HG03108 (cell line): ENCODE results near the gene SLC6A6.

Experiments used
- ATAC-seq: cut with Tn5 transposase; IDR thresholded peaks from one replicate; pipeline ENCODE4 v1.9.1; 2021; ENCODE audit warnings: moderate library complexity; ENCODE audit not compliant: unreplicated experiment

Gene SLC6A6

GRCh38 chr3:14402304-14402811, at the start of gene SLC6A6:
Gene SLC6A6, plus strand, starts transcription at chr3:14402606. Its CDS starts 41,029 bp downstream, at chr3:14443635.
- peak; percentile 63 for ATAC-seq

GRCh38 chr3:14353502-14353901, 48.9 kb upstream of the SLC6A6 start:
- no peak for ATAC-seq

GRCh38 chr3:14357463-14357862, 44.9 kb upstream of the SLC6A6 start:
- no peak for ATAC-seq

GRCh38 chr3:14358426-14359211, 43.8 kb upstream of the SLC6A6 start:
- ATAC-seq, result no peak

DNA sequence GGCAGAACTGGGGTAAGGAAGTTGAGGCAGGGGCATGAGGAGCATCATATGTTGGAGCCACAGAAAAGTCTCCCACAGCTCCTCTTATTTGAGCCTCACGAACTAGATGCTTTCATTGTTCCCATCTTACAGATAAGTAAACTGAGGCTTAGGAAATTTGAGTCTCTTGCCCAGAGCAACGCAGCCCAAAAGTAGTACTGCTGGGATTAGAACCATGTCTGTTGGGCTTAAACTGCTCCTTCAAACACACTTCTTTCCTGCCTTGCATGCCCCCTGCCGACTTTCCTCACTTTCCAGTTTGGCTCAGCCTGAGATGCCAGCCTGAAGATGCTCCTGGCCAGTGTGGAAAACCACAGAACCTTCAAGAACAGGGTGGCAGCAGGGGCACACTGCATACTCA, 43.1 kb upstream of the SLC6A6 start:
- no peak for ATAC-seq

- no peak for ATAC-seq
Observed at GRCh38 chr3:14360123-14360881, 42.1 kb upstream of the SLC6A6 start.

DNA sequence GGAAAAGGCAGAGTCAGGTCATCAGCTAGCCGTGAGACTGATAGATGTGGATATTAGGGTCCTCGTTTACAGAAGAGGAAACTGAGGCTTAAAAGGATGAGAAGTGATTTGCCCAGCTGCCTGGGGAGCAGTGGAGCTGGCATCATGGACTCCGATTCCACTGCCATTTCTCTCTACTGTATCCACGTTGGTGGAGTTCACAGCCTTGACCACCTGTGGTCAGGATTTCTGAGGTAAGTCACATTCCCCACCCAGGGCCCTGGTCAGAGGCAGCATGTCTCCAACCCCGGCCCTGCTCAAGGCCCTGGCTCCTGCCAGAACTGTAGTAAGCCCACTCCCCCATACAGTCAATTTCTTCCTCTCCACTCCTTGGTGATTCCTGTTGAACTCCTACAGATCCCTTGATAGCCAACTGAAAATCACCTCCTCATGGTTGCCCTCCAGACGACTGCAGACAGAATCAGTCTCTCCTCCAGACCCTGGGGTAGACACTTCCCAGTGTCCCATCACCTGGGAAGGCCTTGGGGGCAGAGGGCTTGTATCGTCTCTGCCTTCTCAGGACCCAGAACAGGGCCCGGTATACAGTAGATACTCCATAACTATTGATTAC, 41.2 kb upstream of the SLC6A6 start:
- ATAC-seq, result no peak

DNA sequence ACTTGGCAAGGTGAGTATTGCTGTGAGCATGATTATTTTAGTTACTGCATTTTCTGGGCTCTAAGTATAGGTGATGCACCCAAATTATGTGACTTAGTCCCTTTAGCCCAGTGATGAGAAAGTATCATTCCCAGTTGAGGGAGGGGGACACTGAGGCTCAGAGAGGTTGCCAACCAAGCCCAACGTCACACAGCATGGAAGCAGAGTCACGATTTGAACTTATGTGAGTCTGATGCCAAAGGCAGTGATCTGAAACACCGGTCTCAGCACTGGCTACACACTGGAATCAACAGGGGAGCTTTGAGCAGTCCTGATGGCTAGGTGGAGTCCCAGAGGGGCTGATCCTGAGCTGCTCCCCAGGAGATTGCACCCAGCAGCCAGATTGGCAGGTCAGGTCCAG, 39.5 kb upstream of the SLC6A6 start:
- ATAC-seq, result no peak

- no peak for ATAC-seq
Observed at GRCh38 chr3:14363379-14363778, 39.0 kb upstream of the SLC6A6 start.

GRCh38 chr3:14363991-14364390, 38.4 kb upstream of the SLC6A6 start:
- no peak for ATAC-seq

GRCh38 chr3:14364580-14365292, 37.7 kb upstream of the SLC6A6 start:
- no peak for ATAC-seq

- ATAC-seq, result no peak
Observed at GRCh38 chr3:14366248-14366647, 36.2 kb upstream of the SLC6A6 start.

DNA sequence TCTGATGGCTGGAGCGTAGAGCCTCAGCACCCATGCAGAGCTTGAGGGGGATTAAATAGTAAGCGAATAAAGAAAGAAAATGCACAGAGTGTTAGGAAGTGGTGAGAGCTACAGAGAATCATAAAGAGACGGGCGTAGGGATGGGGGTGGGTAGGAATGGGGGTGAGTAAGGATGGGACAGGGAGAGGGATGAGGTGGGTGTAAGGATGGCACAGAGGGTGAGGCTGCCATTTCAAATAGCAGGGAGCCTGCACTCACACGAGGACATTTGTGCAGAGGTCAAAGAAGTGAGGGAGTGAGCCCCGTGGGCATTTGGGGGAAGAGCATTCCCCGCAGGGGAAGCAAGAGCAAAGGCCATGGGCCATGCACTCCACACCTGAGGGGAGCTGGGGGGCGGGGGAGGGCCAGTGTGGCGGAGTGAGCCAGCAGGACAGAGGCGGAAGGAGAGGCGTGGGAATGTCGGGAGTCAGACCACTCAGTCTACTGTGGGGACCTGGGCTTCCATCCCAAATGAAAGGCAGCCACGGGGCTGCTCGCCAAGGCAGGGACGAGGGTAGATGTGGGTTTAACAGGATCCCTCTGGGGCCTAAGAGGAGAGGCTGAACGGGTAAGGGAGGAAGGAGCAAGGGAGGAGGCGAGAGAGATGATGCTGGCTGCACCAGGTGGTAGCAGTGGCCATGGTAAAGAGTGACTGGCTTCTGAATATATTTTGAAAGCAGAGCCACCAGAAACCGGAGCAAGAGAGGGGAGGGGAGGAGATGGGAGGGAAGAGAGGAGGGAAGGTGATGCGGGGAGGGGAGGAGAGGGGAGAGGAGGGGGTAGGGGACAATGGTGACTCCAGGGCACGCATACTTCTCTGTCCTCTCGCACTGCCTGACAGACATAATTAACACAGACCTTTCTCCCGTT, 35.2 kb upstream of the SLC6A6 start:
- no peak for ATAC-seq

- no peak for ATAC-seq
Observed at GRCh38 chr3:14368146-14368545, 34.3 kb upstream of the SLC6A6 start.

- no peak for ATAC-seq
Observed at GRCh38 chr3:14368885-14369284, 33.5 kb upstream of the SLC6A6 start.

DNA sequence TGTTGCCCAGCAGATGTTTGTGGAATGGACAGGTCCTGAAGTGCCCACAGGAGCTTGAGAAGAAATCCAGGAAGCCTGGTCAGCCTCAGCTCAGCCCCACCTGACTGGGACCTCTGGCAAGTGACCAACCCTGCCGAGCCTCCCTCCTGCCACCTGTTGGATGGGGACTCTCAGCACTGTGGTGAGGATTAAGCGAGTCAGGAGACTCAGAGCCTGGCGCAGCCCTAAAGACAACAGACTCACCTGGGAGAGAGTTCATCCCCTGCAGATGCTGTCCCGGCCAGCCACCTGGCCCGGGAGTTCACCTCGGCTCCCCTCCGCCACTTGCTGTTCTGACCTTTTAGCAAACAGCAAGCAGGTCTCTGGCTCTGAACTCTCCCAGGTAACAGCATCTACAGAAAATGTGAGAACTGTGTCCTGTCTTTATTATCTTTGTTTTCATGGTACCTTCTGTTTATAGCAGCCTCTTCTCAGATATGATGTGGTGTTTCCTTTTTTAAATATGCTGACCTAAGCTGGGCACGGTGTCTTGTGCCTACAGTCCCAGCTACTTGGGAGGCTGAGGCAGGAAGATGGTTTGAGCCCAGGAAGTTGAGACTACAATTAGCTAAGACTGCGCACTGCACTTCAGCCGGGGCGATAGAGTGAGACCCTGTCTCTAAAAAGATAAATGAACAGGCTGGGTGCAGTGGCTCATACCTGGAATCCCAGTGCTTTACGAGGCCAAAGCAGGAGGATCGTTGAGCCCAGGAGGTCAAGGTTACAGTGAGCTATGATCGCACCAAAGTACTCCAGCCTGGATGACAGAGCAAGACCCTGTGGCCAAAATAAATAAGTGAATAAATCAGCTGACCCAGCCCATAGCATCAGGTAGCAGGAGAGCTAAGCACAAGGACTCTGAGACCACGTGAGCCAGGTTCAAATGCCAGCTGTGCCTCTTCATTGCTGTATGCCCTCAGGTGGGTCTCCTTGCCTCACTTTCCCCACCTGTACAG, 32.4 kb upstream of the SLC6A6 start:
- ATAC-seq, result no peak

GRCh38 chr3:14370720-14371572, 31.5 kb upstream of the SLC6A6 start:
- no peak for ATAC-seq
